Activated CD8-positive, alpha-beta T cell treated with anti-CD3 and anti-CD28 coated beads, Interleukin-2, amount 10 ng/mL, durations not matched to agents 7 days and 5 days (primary cell): ENCODE results near the gene PADI1. TPM values are rescaled to one million over a fixed set of nuclear protein-coding genes. Genes with fewer than 3 reads are reported as not detected.

Source experiments
- ATAC-seq: fragments of 150-1000 bp; cut with Tn5 transposase; one replicate; pipeline ENCODE4 v1.10.0; 2021; ENCODE audit warnings: moderate library complexity
- CTCF ChIA-PET: fragments of 350-600 bp; sonication (Branson Sonifier 250); formaldehyde crosslinking; loops from one replicate; lab custom pipeline; 2021; ENCODE audit warnings: antibody characterized with exemption; lab: Charles Lee
- POLR2A ChIA-PET: fragments of 350-600 bp; sonication (Branson Sonifier 250); formaldehyde crosslinking; loops from one replicate; lab custom pipeline; 2021; ENCODE audit warnings: antibody characterized with exemption; lab: Charles Lee
- DNase-seq: peaks from one replicate; pipeline ENCODE4 v3.0.0-alpha.2; 2020
- H3K27ac Mint-ChIP-seq: one replicate; pipeline ENCODE4 v1.8.0; 2021; ENCODE audit warnings: mild to moderate bottlenecking, mixed read lengths
- H3K27me3 Mint-ChIP-seq: one replicate; pipeline ENCODE4 v1.8.0; 2021; ENCODE audit warnings: low read depth, mixed read lengths
- H3K36me3 Mint-ChIP-seq: one replicate; pipeline ENCODE4 v1.8.0; 2021; ENCODE audit warnings: low read depth, mixed read lengths
- H3K4me1 Mint-ChIP-seq: one replicate; pipeline ENCODE4 v1.8.0; 2021; ENCODE audit warnings: low read depth, mixed read lengths
- H3K4me3 Mint-ChIP-seq: one replicate; pipeline ENCODE4 v1.8.0; 2021; ENCODE audit warnings: mild to moderate bottlenecking, mixed read lengths
- H3K9me3 Mint-ChIP-seq: one replicate; pipeline ENCODE4 v1.8.0; 2022; ENCODE audit warnings: mixed read lengths; ENCODE audit not compliant: insufficient read depth
- total RNA-seq, 2 experiments: library from RNA; stranded (reverse); gene quantifications; one replicate each; pipeline ENCODE4 v1.2.3, GENCODE V29; 2021

Gene PADI1
- total RNA-seq, 2 experiments from 2014 or later: not detected

DNA sequence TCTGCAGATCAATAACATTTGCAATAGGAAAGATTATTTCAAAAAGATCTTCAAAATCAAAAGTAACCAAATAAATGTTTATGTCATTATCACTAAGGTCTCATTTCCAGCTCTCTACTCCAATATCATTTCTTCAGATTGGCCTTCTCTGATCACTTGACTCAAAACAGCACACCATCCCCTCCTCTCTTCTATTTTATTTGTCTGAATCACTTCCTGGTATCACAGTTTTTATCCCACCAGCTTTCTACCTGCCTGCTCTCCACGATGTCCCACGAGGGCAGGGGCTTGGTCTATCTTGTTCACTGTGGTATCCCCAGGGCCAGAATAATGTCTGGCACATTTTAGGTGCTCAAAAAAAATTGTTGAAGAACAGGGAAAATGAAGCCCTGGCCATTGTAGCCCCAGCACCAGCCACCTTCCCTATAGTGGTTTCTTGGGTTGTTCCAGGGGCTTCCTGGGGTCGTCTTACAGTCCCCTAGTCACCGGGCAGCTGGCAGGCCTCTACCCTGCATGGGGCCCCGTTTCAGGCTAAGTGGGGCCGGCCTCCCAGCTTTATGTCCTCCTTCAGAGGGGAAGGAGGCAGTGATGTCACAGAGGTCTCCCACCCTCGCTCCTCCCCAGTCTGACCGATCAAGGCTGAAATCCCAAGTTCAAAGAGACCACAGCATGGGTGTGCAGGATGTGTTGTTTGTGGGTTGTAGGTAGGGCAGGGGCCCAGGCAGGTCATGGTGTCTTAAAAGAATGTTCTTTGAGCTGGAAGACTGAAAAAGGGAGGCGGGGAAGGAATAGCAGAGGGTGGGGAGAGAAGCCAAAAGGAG lies 3.5 kb upstream of the PADI1 start:
- ChIA-PET CTCF (interaction anchor here (0.8 kb wide), 1 partner anchor 22 kb away, joined by 3 read pairs; no protein-coding TSS in a partner anchor), POLR2A (interaction anchor here (1.2 kb wide), 1 partner anchor 11 kb away, joined by 6 read pairs; no protein-coding TSS in a partner anchor)
- Mint-ChIP-seq H3K9me3 (no peaks in the 10 kb centered on the region), H3K4me3 (peak overlapping the region; percentile 12), H3K36me3 (no peaks in the 10 kb centered on the region), H3K27ac (peak overlapping the region; percentile 35), H3K27me3 (peaks cover 54% of the 10 kb centered on the region), H3K4me1 (peaks cover 49% of the 10 kb centered on the region)
- peak; percentile 85 for ATAC-seq
- DNase-seq: peak; percentile 72

DNA sequence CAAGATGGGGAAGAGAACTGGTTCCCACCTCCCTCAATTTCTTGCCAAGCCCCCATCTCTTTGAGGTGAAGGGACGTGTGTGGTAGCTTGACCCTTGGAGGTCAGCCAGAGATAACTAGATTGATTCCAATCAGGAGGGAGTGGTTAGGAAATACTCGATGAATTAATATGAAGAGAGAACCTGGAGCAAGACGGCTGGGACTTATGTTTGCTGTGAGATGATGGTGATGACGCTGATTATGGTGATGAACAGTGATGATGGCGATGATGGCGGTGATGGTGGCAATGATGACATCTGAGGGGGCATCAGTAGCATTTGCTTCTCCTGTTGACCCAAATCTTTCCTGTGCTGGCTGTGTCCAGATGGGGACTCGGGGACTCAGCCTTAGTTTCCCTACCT lies 724 bp downstream of the PADI1 start:
- peaks cover 62% of the 10 kb centered on the region for H3K4me1 Mint-ChIP-seq
- peaks cover 45% of the 10 kb centered on the region for H3K27me3 Mint-ChIP-seq
- ChIA-PET CTCF (no interaction called here), POLR2A (no interaction called here)
- no peak overlapping the region for H3K4me3 Mint-ChIP-seq
- no peak for DNase-seq
- no peaks in the 10 kb centered on the region for H3K36me3 Mint-ChIP-seq
- ATAC-seq: no peak
- no peak overlapping the region for H3K27ac Mint-ChIP-seq
- H3K9me3 Mint-ChIP-seq: no peaks in the 10 kb centered on the region

DNA sequence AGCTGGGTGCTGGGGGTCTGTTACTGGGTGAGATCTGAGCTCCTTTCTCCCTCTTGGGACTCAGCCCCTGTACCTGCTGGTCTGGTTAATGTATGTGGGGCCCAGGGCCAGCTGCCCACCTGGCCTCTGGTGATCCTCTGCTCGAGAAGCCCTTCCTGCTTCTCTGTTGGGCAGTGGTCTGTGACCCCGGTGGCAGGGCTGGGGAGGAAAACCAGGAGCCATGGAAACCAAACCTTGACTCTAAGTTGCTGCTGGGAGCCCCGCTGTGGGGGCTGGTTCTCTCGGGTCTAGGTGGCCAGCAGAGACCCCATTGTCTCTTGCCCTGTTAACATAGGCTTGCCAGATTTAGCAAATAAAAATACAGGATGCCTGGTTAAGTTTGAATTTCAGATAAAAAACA lies 1.3 kb downstream of the PADI1 start:
- POLR2A ChIA-PET: no interaction called here
- Mint-ChIP-seq H3K4me3 (no peak overlapping the region), H3K27me3 (peaks cover 49% of the 10 kb centered on the region), H3K36me3 (no peaks in the 10 kb centered on the region), H3K9me3 (no peaks in the 10 kb centered on the region), H3K4me1 (peaks cover 59% of the 10 kb centered on the region), H3K27ac (no peak overlapping the region)
- no peak for ATAC-seq
- CTCF ChIA-PET: interaction anchor here (1.4 kb wide), 1 partner anchor 76 kb away, joined by 3 read pairs; no protein-coding TSS in a partner anchor
- DNase-seq: no peak

DNA sequence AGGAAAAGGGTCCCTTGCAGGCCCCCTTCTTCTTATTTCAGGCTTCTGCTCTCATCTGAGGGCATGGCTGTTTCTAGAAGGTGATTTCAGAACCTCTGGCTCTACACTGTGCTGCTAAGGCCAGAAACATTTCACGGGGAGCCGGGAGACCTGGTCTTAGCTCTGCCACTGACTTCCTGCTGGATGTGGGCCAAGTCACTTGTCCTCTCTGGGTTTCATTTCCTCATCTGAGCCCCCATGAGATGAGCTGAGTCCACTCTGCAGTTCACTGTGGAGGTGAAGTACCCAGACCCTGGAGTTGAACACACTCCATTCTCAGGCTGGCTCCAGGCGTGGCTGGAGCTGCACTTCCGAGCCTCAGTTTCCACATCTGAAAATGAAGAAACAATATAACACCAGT lies 2.1 kb downstream of the PADI1 start:
- H3K27me3 Mint-ChIP-seq: peaks cover 54% of the 10 kb centered on the region
- CTCF ChIA-PET: interaction anchor here (0.9 to 1.6 kb wide), 3 partner anchors 77 to 247 kb away, joined by 3 to 4 read pairs (median 3); no protein-coding TSS in a partner anchor
- peaks cover 57% of the 10 kb centered on the region for H3K4me1 Mint-ChIP-seq

DNA sequence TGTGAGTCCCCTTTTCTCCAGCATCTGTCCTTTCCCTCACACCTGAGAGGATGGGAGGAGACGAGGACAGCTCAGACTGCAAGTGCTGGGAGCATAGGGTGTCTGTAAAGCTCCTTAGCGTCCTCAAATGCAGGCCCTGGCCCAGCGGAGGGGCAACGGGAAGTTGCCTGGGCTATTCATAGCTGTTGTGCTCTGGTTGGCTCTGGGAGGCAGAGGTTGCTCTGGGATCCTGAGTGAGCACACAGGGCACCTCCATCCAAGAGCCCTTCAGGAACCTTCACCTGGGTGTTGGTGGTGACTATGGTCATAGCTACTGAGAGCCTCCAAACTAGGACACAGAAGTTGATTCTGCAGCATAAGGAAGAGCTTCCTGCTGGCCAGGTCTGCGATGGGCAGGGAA lies 2.6 kb downstream of the PADI1 start:
- POLR2A ChIA-PET: no interaction called here
- Mint-ChIP-seq H3K4me3 (no peak overlapping the region), H3K36me3 (no peaks in the 10 kb centered on the region), H3K9me3 (no peaks in the 10 kb centered on the region), H3K27ac (no peak overlapping the region), H3K27me3 (peaks cover 54% of the 10 kb centered on the region), H3K4me1 (peaks cover 57% of the 10 kb centered on the region)
- no peak for DNase-seq
- CTCF ChIA-PET: interaction anchor here (0.9 to 1.6 kb wide), 3 partner anchors 78 to 247 kb away, joined by 3 to 4 read pairs (median 3); no protein-coding TSS in a partner anchor
- no peak for ATAC-seq

More for the DNA sequence above, 2.1 kb downstream of the PADI1 start:
- ATAC-seq: no peak
- POLR2A ChIA-PET: no interaction called here
- Mint-ChIP-seq H3K36me3 (no peaks in the 10 kb centered on the region), H3K9me3 (no peaks in the 10 kb centered on the region), H3K4me3 (no peak overlapping the region), H3K27ac (no peak overlapping the region)
- peak; percentile 31 for DNase-seq

DNA sequence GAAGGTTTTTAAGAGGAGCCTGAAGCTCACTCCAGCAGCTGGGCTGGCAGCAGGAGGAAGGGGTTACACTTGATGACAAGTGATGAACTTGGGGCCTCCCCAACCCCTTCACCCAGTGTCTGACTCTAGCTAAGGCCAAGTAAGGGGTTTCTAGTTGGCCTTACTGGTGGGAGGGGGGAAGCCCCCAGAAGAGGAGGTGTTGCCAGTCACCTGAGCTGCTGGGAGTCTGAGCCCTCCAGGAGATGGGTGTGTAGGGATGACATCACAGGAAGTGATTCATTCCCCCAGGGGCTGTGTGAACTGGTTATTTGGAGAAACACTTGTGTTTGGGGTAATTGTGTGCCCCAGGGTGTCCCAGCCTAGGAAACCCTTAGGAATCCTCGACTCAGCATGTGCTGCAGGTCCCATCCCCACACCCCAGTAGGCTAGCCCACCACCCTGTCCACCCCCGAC lies 3.1 kb downstream of the PADI1 start:
- ChIA-PET POLR2A (no interaction called here), CTCF (interaction anchor here (1.6 kb wide), 1 partner anchor 82 kb away, joined by 4 read pairs; no protein-coding TSS in a partner anchor)
- H3K4me3 Mint-ChIP-seq: no peak overlapping the region
- peaks cover 49% of the 10 kb centered on the region for H3K27me3 Mint-ChIP-seq
- DNase-seq (peak; percentile 74), ATAC-seq (peak; percentile 77)
- peaks cover 57% of the 10 kb centered on the region for H3K4me1 Mint-ChIP-seq
- H3K27ac Mint-ChIP-seq: peak overlapping the region; percentile 69
- no peaks in the 10 kb centered on the region for H3K36me3 Mint-ChIP-seq
- H3K9me3 Mint-ChIP-seq: no peaks in the 10 kb centered on the region

DNA sequence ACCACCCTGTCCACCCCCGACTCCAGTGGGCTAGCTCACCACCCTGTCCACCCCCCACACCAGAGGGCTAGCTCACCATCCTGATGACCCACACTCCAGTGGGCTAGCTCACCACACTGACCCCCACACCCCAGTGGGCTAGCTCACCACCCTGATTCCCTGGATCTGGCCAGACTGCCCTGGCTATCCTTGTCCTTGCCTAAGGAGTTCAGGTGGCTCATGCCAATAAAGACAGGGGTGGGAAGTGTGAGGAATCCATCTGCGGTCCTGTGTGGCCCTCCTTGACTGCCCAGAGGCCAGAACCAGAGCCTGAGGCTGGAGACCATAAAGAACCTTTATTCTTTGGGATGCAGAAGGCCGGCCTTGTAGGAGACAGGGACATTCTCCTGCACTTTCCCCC lies 3.6 kb downstream of the PADI1 start:
- Mint-ChIP-seq H3K4me1 (peaks cover 57% of the 10 kb centered on the region), H3K27me3 (peaks cover 48% of the 10 kb centered on the region), H3K9me3 (no peaks in the 10 kb centered on the region), H3K27ac (peak overlapping the region; percentile 33), H3K4me3 (no peak overlapping the region), H3K36me3 (no peaks in the 10 kb centered on the region)
- ChIA-PET POLR2A (no interaction called here), CTCF (no interaction called here)
- no peak for ATAC-seq
- DNase-seq: no peak

DNA sequence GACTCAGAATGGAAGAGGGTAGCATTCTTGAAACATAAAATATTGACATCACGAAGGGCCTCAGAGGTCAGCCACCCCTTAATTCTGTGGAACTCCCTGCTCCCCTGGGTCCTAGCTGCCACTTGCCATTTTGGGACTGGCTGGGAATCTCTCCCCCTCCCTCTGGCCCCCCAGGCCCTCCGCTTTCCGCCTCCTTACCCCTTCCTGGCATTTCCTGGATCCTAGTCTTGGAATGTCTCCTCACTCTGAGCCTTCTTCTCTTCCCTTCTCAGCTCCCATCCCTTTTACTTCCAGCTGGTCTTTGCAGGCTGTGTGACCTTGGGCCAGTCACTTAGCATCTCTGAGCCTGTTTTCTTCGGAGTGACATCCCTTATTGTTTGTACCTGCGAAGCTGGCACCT lies 4.5 kb downstream of the PADI1 start:
- CTCF ChIA-PET: no interaction called here
- Mint-ChIP-seq H3K27ac (no peak overlapping the region), H3K4me1 (peaks cover 56% of the 10 kb centered on the region), H3K27me3 (peaks cover 48% of the 10 kb centered on the region), H3K9me3 (no peaks in the 10 kb centered on the region), H3K4me3 (no peak overlapping the region), H3K36me3 (no peaks in the 10 kb centered on the region)
- DNase-seq: no peak
- ATAC-seq: no peak
- POLR2A ChIA-PET: no interaction called here

DNA sequence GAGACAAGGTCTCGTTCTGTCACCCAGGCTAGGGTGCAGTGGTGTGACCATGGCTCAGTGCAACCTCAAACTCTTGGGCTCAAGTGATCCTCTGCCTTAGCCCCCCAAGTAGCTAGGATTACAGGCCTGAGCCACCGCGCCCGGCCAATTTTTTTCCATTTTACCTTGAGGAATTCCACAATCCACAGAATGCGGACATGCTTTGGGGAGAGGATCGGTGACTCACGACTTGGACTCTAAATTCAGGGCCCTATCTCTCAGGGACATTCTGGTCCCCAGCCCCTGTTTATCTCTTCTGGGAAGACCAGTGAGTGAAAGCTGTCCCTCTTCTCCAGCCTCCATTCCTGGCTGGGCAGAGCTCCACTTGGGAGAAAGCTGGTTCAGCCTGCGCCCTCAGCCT lies 5.2 kb downstream of the PADI1 start:
- ChIA-PET POLR2A (no interaction called here), CTCF (no interaction called here)
- peaks cover 47% of the 10 kb centered on the region for H3K27me3 Mint-ChIP-seq
- no peak for ATAC-seq
- H3K27ac Mint-ChIP-seq: no peak overlapping the region
- no peaks in the 10 kb centered on the region for H3K36me3 Mint-ChIP-seq
- H3K4me3 Mint-ChIP-seq: no peak overlapping the region
- H3K9me3 Mint-ChIP-seq: no peaks in the 10 kb centered on the region
- DNase-seq: no peak
- H3K4me1 Mint-ChIP-seq: peaks cover 53% of the 10 kb centered on the region

DNA sequence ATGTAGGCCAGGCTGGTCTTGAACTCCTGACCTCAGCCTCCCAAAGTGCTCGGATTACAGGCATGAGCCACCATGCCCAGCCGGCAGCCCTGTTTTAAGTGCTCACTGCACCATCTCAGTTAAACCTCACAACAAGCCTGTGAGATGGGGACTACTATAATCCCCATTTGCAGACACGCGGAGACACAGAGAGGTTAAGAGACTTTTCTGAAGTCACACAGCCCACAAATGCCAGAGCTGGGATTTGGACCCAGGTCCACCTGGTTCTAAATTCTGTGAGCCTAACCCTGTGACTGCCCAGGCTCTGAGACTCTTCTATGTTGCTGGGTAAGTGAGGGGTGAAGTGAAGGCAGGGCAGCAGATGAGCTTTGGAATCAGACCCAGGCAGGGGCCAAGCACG lies 6.4 kb downstream of the PADI1 start:
- Mint-ChIP-seq H3K9me3 (no peaks in the 10 kb centered on the region), H3K36me3 (no peaks in the 10 kb centered on the region), H3K27me3 (peaks cover 50% of the 10 kb centered on the region), H3K4me3 (no peak overlapping the region), H3K4me1 (peaks cover 53% of the 10 kb centered on the region), H3K27ac (no peak overlapping the region)
- ChIA-PET POLR2A (no interaction called here), CTCF (no interaction called here)
- DNase-seq (no peak), ATAC-seq (no peak)

DNA sequence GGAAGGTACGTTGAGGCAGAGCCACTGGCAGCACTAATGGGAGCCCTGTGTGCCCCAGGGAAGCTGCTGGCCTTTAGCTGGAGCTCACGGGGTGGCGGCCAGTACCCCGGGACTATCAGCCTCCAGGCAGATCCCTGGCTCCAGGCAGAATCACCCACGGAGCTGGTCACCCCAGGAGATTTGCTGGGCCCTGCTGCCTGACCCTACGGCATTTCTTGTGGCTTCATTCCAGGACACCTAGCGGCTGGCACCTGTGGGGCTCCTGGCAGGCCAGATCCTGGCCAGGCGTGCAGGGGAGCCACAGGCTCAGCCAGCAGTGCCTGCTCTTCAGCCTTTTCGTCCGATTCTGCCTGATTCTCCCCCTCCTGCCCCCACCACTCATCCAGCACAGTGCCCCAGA lies 7.1 kb downstream of the PADI1 start:
- H3K27ac Mint-ChIP-seq: no peak overlapping the region
- POLR2A ChIA-PET: no interaction called here
- DNase-seq (no peak), ATAC-seq (no peak)
- H3K27me3 Mint-ChIP-seq: peaks cover 52% of the 10 kb centered on the region
- peaks cover 50% of the 10 kb centered on the region for H3K4me1 Mint-ChIP-seq
- no peak overlapping the region for H3K4me3 Mint-ChIP-seq
- H3K36me3 Mint-ChIP-seq: no peaks in the 10 kb centered on the region
- CTCF ChIA-PET: no interaction called here
- H3K9me3 Mint-ChIP-seq: no peaks in the 10 kb centered on the region

DNA sequence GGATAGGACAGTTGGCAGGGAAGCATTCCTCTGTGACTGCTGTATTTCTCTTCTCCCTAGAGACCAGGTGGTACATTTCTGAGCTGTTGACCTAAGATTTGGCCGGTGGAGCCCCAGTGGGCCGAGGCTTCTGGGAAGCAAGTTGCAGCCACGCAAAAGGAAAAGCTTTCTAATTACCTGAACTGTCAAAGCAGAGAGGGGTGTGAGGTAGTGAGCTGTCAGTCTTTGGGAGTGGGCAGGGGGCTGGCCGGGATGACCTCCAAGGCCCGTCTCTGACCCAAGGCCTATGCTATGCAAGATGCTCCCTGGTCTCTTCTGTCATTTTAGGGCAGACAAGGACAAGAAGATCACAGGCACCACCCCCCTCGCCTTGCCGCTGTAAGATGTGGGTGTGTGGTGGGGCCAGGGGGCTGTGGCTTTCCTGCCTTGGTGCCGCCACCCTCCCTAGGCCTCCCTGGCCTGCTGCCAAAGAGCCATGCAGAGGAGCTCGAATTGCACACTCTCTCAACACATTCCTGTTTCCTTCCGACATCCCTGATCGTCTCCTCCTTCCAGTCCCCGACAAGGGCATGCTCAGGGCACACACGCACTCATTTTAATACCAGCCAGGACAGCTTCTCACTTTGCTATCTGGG lies 7.7 kb downstream of the PADI1 start:
- H3K4me1 Mint-ChIP-seq: peaks cover 44% of the 10 kb centered on the region
- peak; percentile 75 for ATAC-seq

More for the DNA sequence above, 7.7 kb downstream of the PADI1 start:
- H3K4me3 Mint-ChIP-seq: peak overlapping the region; percentile 32
- H3K27me3 Mint-ChIP-seq: peaks cover 56% of the 10 kb centered on the region
- POLR2A ChIA-PET: interaction anchor here (1.0 kb wide), 1 partner anchor 11 kb away, joined by 6 read pairs; no protein-coding TSS in a partner anchor
- H3K9me3 Mint-ChIP-seq: no peaks in the 10 kb centered on the region
- no peak overlapping the region for H3K27ac Mint-ChIP-seq
- DNase-seq: peak; percentile 84
- CTCF ChIA-PET: interaction anchor here (0.8 to 1.2 kb wide), 2 partner anchors 51 to 87 kb away, joined by 3 to 4 read pairs; no protein-coding TSS in a partner anchor
- H3K36me3 Mint-ChIP-seq: no peaks in the 10 kb centered on the region
